HG02885 (cell line): ENCODE results near the gene OGFOD1.

Experiments used
- ATAC-seq: cut with Tn5 transposase; IDR thresholded peaks from one replicate; pipeline ENCODE4 v1.9.1; 2021; ENCODE audit warnings: mild to moderate bottlenecking; ENCODE audit not compliant: unreplicated experiment, poor library complexity

The OGFOD1 gene

GRCh38 chr16:56425439-56425832 lies 25.9 kb upstream of the OGFOD1 start, which contains the start of gene AMFR:
AMFR (minus strand) TSS chr16:56425545; CDS start chr16:56425327, 218 bp downstream.
- ATAC-seq = peak; percentile 82

GRCh38 chr16:56426585-56426984 lies 24.8 kb upstream of the OGFOD1 start:
- ATAC-seq = no peak

GRCh38 chr16:56428091-56428490 lies 23.3 kb upstream of the OGFOD1 start:
- no peak for ATAC-seq

- no peak for ATAC-seq
Measured at GRCh38 chr16:56436258-56436657, 15.1 kb upstream of the OGFOD1 start.

GRCh38 chr16:56438038-56438437 lies 13.3 kb upstream of the OGFOD1 start:
- no peak for ATAC-seq

GRCh38 chr16:56447286-56447685 lies 4.1 kb upstream of the OGFOD1 start:
- ATAC-seq = no peak

GRCh38 chr16:56448005-56448404 lies 3.3 kb upstream of the OGFOD1 start:
- no peak for ATAC-seq

- ATAC-seq = no peak
Measured at GRCh38 chr16:56450275-56450985, 924 bp upstream of the OGFOD1 start.

GRCh38 chr16:56451753-56452689 lies 667 bp downstream of the OGFOD1 start:
- ATAC-seq = peak; percentile 41

- no peak for ATAC-seq
Measured at GRCh38 chr16:56457927-56458470, 6.6 kb downstream of the OGFOD1 start.

GRCh38 chr16:56460101-56460500 lies 8.7 kb downstream of the OGFOD1 start:
- no peak for ATAC-seq

GRCh38 chr16:56462064-56462796 lies 10.9 kb downstream of the OGFOD1 start:
- no peak for ATAC-seq

GRCh38 chr16:56463153-56463552 lies 11.8 kb downstream of the OGFOD1 start:
- ATAC-seq = no peak

GRCh38 chr16:56466344-56466743 lies 15.0 kb downstream of the OGFOD1 start:
- no peak for ATAC-seq

GRCh38 chr16:56468800-56469199 lies 17.4 kb downstream of the OGFOD1 start:
- no peak for ATAC-seq

GRCh38 chr16:56469748-56470147 lies 18.4 kb downstream of the OGFOD1 start:
- ATAC-seq = no peak

GRCh38 chr16:56470232-56470631 lies 18.9 kb downstream of the OGFOD1 start:
- no peak for ATAC-seq

- no peak for ATAC-seq
Measured at GRCh38 chr16:56470666-56471065, 19.3 kb downstream of the OGFOD1 start.

- ATAC-seq = no peak
Measured at GRCh38 chr16:56475201-56475600, 23.8 kb downstream of the OGFOD1 start.

GRCh38 chr16:56477096-56477878 lies 25.9 kb downstream of the OGFOD1 start:
- ATAC-seq = no peak
